SU-DHL-6 (cell line): Measurements from ENCODE around the gene KANSL3.

ENCODE experiments used
- H2AFZ ChIP-seq: fragments of 200-600 bp; sonication (generic); 2 replicates; pipeline ENCODE4 v1.6.1; 2014; ENCODE audit warnings: low read depth, mild to moderate bottlenecking, moderate library complexity, mixed read lengths, antibody characterized with exemption, low read length; ENCODE audit not compliant: severe bottlenecking
- H3F3A ChIP-seq: fragments of 200-600 bp; shearing (Covaris generic); 2 replicates; pipeline ENCODE4 v1.6.0; 2016; ENCODE audit warnings: antibody characterized with exemption, mild to moderate bottlenecking; ENCODE audit not compliant: insufficient read depth
- H3K27ac ChIP-seq: fragments of 200-600 bp; sonication (generic); 2 replicates; pipeline ENCODE4 v1.5.1; 2016; ENCODE audit warnings: low read depth, mild to moderate bottlenecking, low read length, moderate library complexity, mixed read lengths
- H3K27me3 ChIP-seq: fragments of 200-600 bp; sonication (generic), shearing (Covaris generic); 2 replicates; pipeline ENCODE4 v1.6.0; 2014; ENCODE audit warnings: mild to moderate bottlenecking, low read length
- H3K36me3 ChIP-seq: fragments of 200-600 bp; sonication (generic); 2 replicates; pipeline ENCODE4 v1.6.1; 2014; ENCODE audit warnings: mild to moderate bottlenecking, low read length, mixed read lengths
- H3K4me2 ChIP-seq: fragments of 300-600, 200-600 bp; shearing (Covaris generic), sonication (generic); 2 replicates; pipeline ENCODE4 v1.6.0; 2014; ENCODE audit warnings: low read length, low read depth, mild to moderate bottlenecking; ENCODE audit not compliant: poor library complexity, severe bottlenecking
- H3K4me3 ChIP-seq: fragments of 200-600 bp; sonication (generic); 2 replicates; pipeline ENCODE4 v1.5.1; 2014; ENCODE audit warnings: antibody characterized with exemption, low read length, mild to moderate bottlenecking, mixed read lengths; ENCODE audit not compliant: insufficient read depth, poor library complexity, severe bottlenecking
- H3K79me2 ChIP-seq: fragments of 200-600 bp; sonication (generic); 2 replicates; pipeline ENCODE4 v1.6.1; 2014; ENCODE audit warnings: mild to moderate bottlenecking, low read length, moderate library complexity; ENCODE audit not compliant: insufficient read depth
- H3K9ac ChIP-seq: fragments of 200-600 bp; sonication (generic); 2 replicates; pipeline ENCODE4 v1.7.0; 2014; ENCODE audit warnings: mild to moderate bottlenecking, low read length
- H3K9me2 ChIP-seq: fragments of 200-600 bp; sonication (generic); replicated peaks from 2 replicates; pipeline ENCODE4 v1.6.1; 2014; ENCODE audit warnings: low read length; ENCODE audit not compliant: insufficient read depth
- H3K9me3 ChIP-seq: fragments of 200-600 bp; sonication (generic); 2 replicates; pipeline ENCODE4 v1.6.1; 2014; ENCODE audit warnings: low read length, mixed read lengths; ENCODE audit not compliant: insufficient read depth
- H4K20me1 ChIP-seq: fragments of 200-600 bp; sonication (generic); 2 replicates; pipeline ENCODE4 v1.6.1; 2014; ENCODE audit warnings: low read depth, mild to moderate bottlenecking, antibody characterized with exemption, low read length, moderate library complexity, mixed read lengths
- EZH2phosphoT487 ChIP-seq: fragments of 200-600 bp; sonication (generic), shearing (Covaris generic); conservative IDR thresholded peaks from 2 replicates; pipeline ENCODE4 v1.6.1; 2018; ENCODE audit warnings: mild to moderate bottlenecking, antibody characterized with exemption, low read length, moderate library complexity, mixed read lengths
- TF ChIP-seq, protein P1 (sequence below): fragments of 200-600 bp; sonication (generic); IDR thresholded peaks from one replicate; pipeline ENCODE4 v1.5.1; 2017; ENCODE audit warnings: antibody characterized with exemption, mild to moderate bottlenecking, low read length, moderate library complexity; ENCODE audit not compliant: insufficient read depth, poor library complexity, severe bottlenecking

Gene KANSL3

DNA sequence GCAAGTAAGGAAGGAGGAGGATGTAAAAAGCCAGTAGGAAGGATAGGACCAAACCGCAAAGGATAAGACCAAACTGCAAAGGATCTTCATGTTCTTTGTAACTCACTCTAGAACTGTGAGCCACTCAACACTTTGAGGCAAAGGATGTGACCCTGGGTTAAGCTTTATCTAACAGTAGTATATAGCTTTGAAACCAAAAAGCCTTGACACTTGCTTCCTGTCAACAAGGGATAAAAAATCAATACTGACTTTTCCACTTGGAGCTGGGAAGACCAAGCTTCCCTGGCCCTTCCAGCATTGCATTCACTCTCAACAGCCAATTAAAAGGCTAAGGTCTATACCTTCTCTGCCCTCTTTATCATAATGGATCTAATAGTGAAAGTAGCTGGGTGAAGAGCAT lies 22.0 kb downstream of the KANSL3 start:
- no peak overlapping the region for H2AFZ ChIP-seq
- no peak overlapping the region for H3K9ac ChIP-seq
- no peak overlapping the region for H3K27ac ChIP-seq
- H3F3A ChIP-seq: no peaks in the 10 kb centered on the region
- no peak overlapping the region for H3K4me3 ChIP-seq
- no peaks in the 10 kb centered on the region for H3K27me3 ChIP-seq
- H3K4me2 ChIP-seq: no peak overlapping the region
- no peaks in the 10 kb centered on the region for H3K9me3 ChIP-seq
- no peak for TF ChIP-seq EZH2phosphoT487
- TF ChIP-seq, protein P1, sequence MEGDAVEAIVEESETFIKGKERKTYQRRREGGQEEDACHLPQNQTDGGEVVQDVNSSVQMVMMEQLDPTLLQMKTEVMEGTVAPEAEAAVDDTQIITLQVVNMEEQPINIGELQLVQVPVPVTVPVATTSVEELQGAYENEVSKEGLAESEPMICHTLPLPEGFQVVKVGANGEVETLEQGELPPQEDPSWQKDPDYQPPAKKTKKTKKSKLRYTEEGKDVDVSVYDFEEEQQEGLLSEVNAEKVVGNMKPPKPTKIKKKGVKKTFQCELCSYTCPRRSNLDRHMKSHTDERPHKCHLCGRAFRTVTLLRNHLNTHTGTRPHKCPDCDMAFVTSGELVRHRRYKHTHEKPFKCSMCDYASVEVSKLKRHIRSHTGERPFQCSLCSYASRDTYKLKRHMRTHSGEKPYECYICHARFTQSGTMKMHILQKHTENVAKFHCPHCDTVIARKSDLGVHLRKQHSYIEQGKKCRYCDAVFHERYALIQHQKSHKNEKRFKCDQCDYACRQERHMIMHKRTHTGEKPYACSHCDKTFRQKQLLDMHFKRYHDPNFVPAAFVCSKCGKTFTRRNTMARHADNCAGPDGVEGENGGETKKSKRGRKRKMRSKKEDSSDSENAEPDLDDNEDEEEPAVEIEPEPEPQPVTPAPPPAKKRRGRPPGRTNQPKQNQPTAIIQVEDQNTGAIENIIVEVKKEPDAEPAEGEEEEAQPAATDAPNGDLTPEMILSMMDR: no peak
- H3K36me3 ChIP-seq: peaks cover 18% of the 10 kb centered on the region; the same call in 1 of the 2 replicates
- no peaks in the 10 kb centered on the region for H3K9me2 ChIP-seq
- no peaks in the 10 kb centered on the region for H3K79me2 ChIP-seq
- no peaks in the 10 kb centered on the region for H4K20me1 ChIP-seq

DNA sequence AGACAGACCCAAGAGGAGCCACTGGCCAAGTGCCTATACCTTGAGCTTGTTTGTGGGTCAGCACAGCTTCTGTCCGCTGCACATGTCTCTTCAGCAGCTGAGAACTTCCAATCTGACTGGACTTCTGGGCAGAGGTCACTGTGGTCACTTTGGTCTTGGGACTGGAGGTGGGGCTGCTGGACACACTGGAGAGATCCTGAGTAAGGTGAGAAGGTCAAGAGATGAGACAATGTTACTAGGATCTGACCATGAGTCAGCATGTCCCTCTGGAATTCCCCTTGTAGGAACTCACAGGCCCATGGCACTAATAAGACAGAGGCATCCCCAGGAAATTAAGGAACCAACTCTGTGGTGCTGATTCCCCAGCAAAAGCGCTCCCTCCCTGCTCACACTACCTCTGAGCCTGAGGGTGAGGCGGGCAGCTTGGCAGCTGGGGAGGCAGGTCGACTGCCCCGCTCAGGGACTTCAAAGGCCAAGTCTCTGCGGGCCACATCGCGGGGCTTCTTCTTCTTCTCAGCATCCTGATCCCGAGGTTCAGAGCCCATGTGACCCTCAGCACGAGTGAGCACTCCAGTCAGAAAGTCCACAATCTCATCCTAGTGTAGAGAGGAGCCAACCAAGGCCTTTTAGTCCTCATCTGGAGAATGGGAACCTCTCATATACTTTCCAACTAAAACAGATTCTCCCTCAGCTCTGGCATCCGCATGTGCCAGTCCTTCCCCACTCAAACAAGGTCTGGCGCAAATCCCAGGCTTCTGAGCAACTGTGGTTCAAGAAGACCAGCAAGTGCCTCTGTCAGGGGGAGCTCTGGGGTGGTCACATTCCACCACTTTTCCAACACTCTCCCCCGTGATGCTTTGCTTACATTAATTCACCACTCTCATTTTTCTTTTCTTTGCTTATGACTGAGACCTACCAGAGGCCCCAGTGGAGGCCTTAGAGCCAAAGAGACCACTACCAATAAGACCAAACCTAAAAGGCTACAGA lies 29.4 kb downstream of the KANSL3 start:
- Histone ChIP-seq H3K36me3 (peaks cover 8% of the 10 kb centered on the region; the same call in 1 of the 2 replicates), H3F3A (no peaks in the 10 kb centered on the region), H3K9me3 (no peaks in the 10 kb centered on the region), H3K9me2 (no peaks in the 10 kb centered on the region), H4K20me1 (no peaks in the 10 kb centered on the region), H3K9ac (no peak overlapping the region), H3K79me2 (no peaks in the 10 kb centered on the region), H3K27ac (no peak overlapping the region), H3K4me3 (no peak overlapping the region), H3K4me2 (no peak overlapping the region), H2AFZ (no peak overlapping the region), H3K27me3 (no peaks in the 10 kb centered on the region)
- no peak for TF ChIP-seq EZH2phosphoT487
- TF ChIP-seq, protein P1: no peak

DNA sequence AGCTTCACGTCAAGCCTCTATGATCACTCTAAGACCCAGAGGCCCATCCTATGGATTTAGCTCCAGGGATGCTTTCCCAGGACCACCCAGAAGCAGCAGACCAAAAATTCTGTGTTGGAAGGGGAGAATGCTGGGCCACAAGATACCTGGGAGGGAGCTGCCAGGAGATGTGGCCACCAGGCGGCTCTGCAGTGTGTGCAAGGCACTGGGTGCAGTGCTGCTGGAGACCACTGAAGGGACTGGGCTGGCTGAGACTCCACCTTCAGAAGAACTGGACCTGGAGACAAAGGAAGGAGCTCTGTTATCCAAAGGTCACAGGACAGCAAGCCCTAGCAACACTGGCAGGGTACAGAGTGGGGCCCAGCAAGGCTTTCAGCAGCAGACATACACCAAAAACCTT lies 34.0 kb downstream of the KANSL3 start:
- H3K4me3 ChIP-seq: no peak overlapping the region
- H4K20me1 ChIP-seq: no peaks in the 10 kb centered on the region
- H3K79me2 ChIP-seq: no peaks in the 10 kb centered on the region
- no peak overlapping the region for H3K9ac ChIP-seq
- H3K9me2 ChIP-seq: no peaks in the 10 kb centered on the region
- H3F3A ChIP-seq: no peaks in the 10 kb centered on the region
- peaks cover 14% of the 10 kb centered on the region for H3K36me3 ChIP-seq
- TF ChIP-seq EZH2phosphoT487: no peak
- TF ChIP-seq, protein P1: no peak
- no peaks in the 10 kb centered on the region for H3K27me3 ChIP-seq
- no peak overlapping the region for H3K27ac ChIP-seq
- no peak overlapping the region for H3K4me2 ChIP-seq
- H3K9me3 ChIP-seq: no peaks in the 10 kb centered on the region
- H2AFZ ChIP-seq: no peak overlapping the region
